ENCODE results near the gene NCKAP5.

- TF ChIP-seq CTCF (IDR thresholded peaks at IDR 0.05; ENCODE audit: poor library complexity): no peak
- TF ChIP-seq EZH2 (IDR thresholded peaks at IDR 0.05; ENCODE audit: borderline replicate concordance): no peak
These were observed 719.1 kb downstream of the NCKAP5 start for GRCh38 chr2:132849118-132849517.
